Liver (tissue), 9 donors: ENCODE measurements around the gene GRIN3B. TPM values are rescaled to one million over a fixed set of nuclear protein-coding genes. Genes with fewer than 3 reads are reported as not detected.
A peak's percentile ranks its signal among the peaks of the same experiment; 100 is the strongest.
"Not testable (repeated sequence)": the region's sequence is repeated elsewhere in the genome, so short reads cannot be mapped to it uniquely, and the experiment has no call there.

Source experiments
- DNase-seq: peaks from one replicate; pipeline ENCODE4 v3.0.0-alpha.2; 2017; ENCODE audit warnings: low spot score
- H3K27ac ChIP-seq, 2 donors: one replicate each; pipeline ENCODE4 v1.7.0; 2013; ENCODE audit warnings: inconsistent platforms in 2 of 2, low read length in 2 of 2, control low read depth in 1 of 2, low read depth in 1 of 2, mild to moderate bottlenecking in 1 of 2
- H3K27me3 ChIP-seq, 4 donors: one replicate each; pipeline versions ENCODE4 v1.6.1 to v1.7.0; 2013; ENCODE audit warnings: low read length in 3 of 4, inconsistent platforms in 1 of 4, mild to moderate bottlenecking in 1 of 4, moderate library complexity in 1 of 4; ENCODE audit not compliant: control insufficient read depth in 4 of 4, insufficient read depth in 4 of 4
- H3K36me3 ChIP-seq, 4 donors: one replicate each; pipeline versions ENCODE4 v1.6.1 to v1.7.0; 2013; ENCODE audit warnings: low read length in 3 of 4, mild to moderate bottlenecking in 3 of 4, low read depth in 1 of 4, moderate library complexity in 1 of 4; ENCODE audit not compliant: control insufficient read depth in 4 of 4, insufficient read depth in 3 of 4
- H3K4me1 ChIP-seq, 4 donors: one replicate each; pipeline versions ENCODE4 v1.6.1 to v1.7.0; 2013; ENCODE audit warnings: low read length in 3 of 4, mild to moderate bottlenecking in 3 of 4, moderate library complexity in 1 of 4; ENCODE audit not compliant: control insufficient read depth in 4 of 4, insufficient read depth in 4 of 4
- H3K4me3 ChIP-seq, 3 donors: one replicate each; pipeline versions ENCODE4 v1.6.1 to v1.7.0; 2013; ENCODE audit warnings: low read length in 3 of 3, control low read depth in 1 of 3, low read depth in 1 of 3, mild to moderate bottlenecking in 1 of 3
- H3K9ac ChIP-seq, 2 donors: one replicate each; pipeline ENCODE4 v1.7.0; 2013; ENCODE audit warnings: low read length in 2 of 2, mild to moderate bottlenecking in 2 of 2, moderate library complexity in 2 of 2, control low read depth in 1 of 2, low read depth in 1 of 2
- H3K9me3 ChIP-seq, 4 donors: one replicate each; pipeline versions ENCODE4 v1.6.1 to v1.7.0; 2013; ENCODE audit warnings: low read length in 3 of 4; ENCODE audit not compliant: control insufficient read depth in 4 of 4
- EGR1 ChIP-seq, 2 donors: IDR thresholded peaks; 2 replicates each; pipeline ENCODE4 v1.6.1; 2016 to 2018; ENCODE audit warnings: antibody characterized with exemption in 2 of 2, low read depth in 2 of 2
- FOXA1 ChIP-seq: IDR thresholded peaks from 2 replicates; pipeline ENCODE4 v1.6.1; 2016; ENCODE audit warnings: antibody characterized with exemption
- GABPA ChIP-seq, 2 donors: IDR thresholded peaks in 1 of 2; conservative IDR thresholded peaks in 1 of 2; 2 replicates each; pipeline ENCODE4 v1.6.1; 2016; ENCODE audit warnings: antibody characterized with exemption in 2 of 2, mild to moderate bottlenecking in 1 of 2, moderate library complexity in 1 of 2
- HNF4G ChIP-seq: IDR thresholded peaks from 2 replicates; pipeline ENCODE4 v1.6.1; 2016; ENCODE audit warnings: antibody characterized with exemption
- JUND ChIP-seq, 2 donors: IDR thresholded peaks; 2 replicates each; pipeline ENCODE4 v1.6.1; 2016; ENCODE audit warnings: antibody characterized with exemption in 2 of 2
- NR2F2 ChIP-seq: IDR thresholded peaks from 2 replicates; pipeline ENCODE4 v1.6.1; 2016; ENCODE audit warnings: antibody characterized with exemption
- RAD21 ChIP-seq, 2 donors: IDR thresholded peaks; 2 replicates each; pipeline ENCODE4 v1.6.1; 2016; ENCODE audit warnings: antibody characterized with exemption in 2 of 2, mild to moderate bottlenecking in 2 of 2
- REST ChIP-seq: IDR thresholded peaks from 2 replicates; pipeline ENCODE4 v1.6.1; 2016; ENCODE audit warnings: antibody characterized with exemption, mild to moderate bottlenecking
- RXRA ChIP-seq, 2 donors: IDR thresholded peaks; 2 replicates each; pipeline ENCODE4 v1.6.1; 2017 to 2018; ENCODE audit warnings: antibody characterized with exemption in 2 of 2, mild to moderate bottlenecking in 1 of 2
- SP1 ChIP-seq: IDR thresholded peaks from 2 replicates; pipeline ENCODE4 v1.6.1; 2018; ENCODE audit warnings: antibody characterized with exemption, mild to moderate bottlenecking
- YY1 ChIP-seq: IDR thresholded peaks from 2 replicates; pipeline ENCODE4 v1.6.1; 2016; ENCODE audit warnings: antibody characterized with exemption, mild to moderate bottlenecking
- WGBS: extraction: QIAGEN DNeasy Blood & Tissue Kit; methylation state at CpG from one replicate; pipeline ENCODE4 v1.1.7; 2013; 5-methylcytosine and 5-hydroxymethylcytosine counted together
- polyA plus RNA-seq, 2 donors: library from polyadenylated mRNA; stranded (reverse) in 1 of 2; unstranded in 1 of 2; fragments of 200-250 nt in 1 of 2; fragments of >200 nt in 1 of 2; fragmentation: Nextera tagmentation in 1 of 2; extraction: Ambion mirVana in 1 of 2; gene quantifications; one replicate each; pipeline versions ENCODE4 v1.2.1 to v1.2.3, GENCODE V29; 2013 to 2015
- total RNA-seq, 2 donors: library from RNA; depleted of rRNA; stranded (reverse); fragments of >200 nt; gene quantifications; one replicate each; pipeline ENCODE4 v1.2.3, GENCODE V29; 2014
- donor health status: healthy.
- donor health status: healthy.
- donor health status: healthy.
- donor health status: healthy.
- donor health status: healthy.

Gene GRIN3B
- total and polyA plus RNA-seq, 4 donors, result 0.05 TPM; not detected in 3

DNA sequence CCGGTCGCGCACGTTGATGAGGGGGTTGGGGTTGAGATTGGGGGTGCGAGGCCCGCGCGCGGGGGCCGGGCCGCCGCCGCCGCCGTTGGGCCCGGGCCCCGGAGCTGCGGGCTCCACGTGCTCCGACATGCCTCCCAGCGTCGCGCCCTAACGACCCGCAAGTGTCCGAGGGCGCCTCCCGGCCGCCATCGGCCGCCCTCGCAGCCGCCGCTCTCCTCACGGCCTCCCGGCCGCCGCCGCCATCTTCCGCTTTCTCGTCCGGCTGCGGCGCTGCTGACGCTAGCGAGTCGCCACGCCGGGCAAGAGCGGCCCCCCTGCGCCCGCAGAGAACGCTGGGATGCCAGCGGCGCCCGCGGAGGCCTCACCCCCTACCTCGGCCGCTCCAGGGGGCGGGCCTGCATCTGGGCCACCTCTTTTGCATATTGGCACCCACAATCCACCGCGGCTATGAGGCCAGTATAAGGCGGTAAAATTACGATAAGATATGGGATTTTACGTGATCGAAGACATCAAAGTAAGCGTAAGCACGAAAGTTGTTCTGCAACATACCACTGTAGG is 20.7 kb downstream of the GRIN3B start, which contains the start of gene TMEM259:
Gene TMEM259 (minus strand): TSS at position 256 of the 558 bp plus-strand sequence. CDS start 127 bp downstream, at position 129.
- H3K4me3 ChIP-seq, result peak within 1 kb of the TSS; percentile 78 to 97 (median 89)
- no peaks in the 10 kb centered on the region for H3K27me3 ChIP-seq
- DNase-seq, result peak; percentile 96
- H3K9ac ChIP-seq, result peak within 1 kb of the TSS; percentile 86 to 90
- no peaks in the 10 kb centered on the region for H3K9me3 ChIP-seq
- peak within 1 kb of the TSS; percentile 90 to 92 for H3K27ac ChIP-seq
- peaks cover 28 to 44% (median 39%) of the 10 kb centered on the region in 4 donors for H3K4me1 ChIP-seq
- TF ChIP-seq RXRA (IDR thresholded peaks at IDR 0.05) (no peak), JUND (IDR thresholded peaks at IDR 0.05) (no peak), RAD21 (IDR thresholded peaks at IDR 0.05) (peak in 1 of 2 donors; percentile 20), NR2F2 (no peak), HNF4G (no peak), SP1 (no peak), GABPA (IDR thresholded peaks at IDR 0.05 in 1 of 2, conservative IDR thresholded peaks at IDR 0.05 in 1 of 2) (no peak), REST (peak; percentile 24), EGR1 (IDR thresholded peaks at IDR 0.05; ENCODE audit: low read depth in 2 of 2) (no peak), YY1 (peak; percentile 58), FOXA1 (no peak)
- H3K36me3 ChIP-seq, result no peaks in the 10 kb centered on the region
- WGBS, result under 1% methylated on average over 68 of the region's 68 CpGs

DNA sequence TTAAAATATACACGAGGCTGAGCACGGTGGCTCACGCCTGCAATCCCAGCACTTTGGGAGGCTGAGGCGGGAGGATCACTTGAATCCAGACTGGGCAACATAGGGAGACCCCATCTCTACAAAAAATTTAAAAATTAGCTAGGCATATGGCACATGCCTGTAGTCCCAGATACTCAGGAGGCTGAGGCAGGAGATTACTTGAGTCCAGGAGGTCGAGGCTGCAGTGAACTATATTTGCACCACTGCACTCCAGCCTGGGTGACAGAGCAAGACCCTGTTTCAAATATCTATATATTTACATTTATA is 23.6 kb downstream of the GRIN3B start:
- H3K27ac ChIP-seq, result not testable (repeated sequence)
- peaks cover 14 to 27% (median 18%) of the 10 kb centered on the region in 4 donors for H3K4me1 ChIP-seq

GRCh38 chr19:1025080-1025479 is 24.9 kb downstream of the GRIN3B start:
- H3K4me1 ChIP-seq, result peaks cover 5 to 18% (median 7%) of the 10 kb centered on the region in 4 donors
- not testable (repeated sequence) for H3K9ac ChIP-seq, H3K36me3 ChIP-seq, H3K4me3 ChIP-seq, H3K9me3 ChIP-seq, DNase-seq, H3K27ac ChIP-seq, H3K27me3 ChIP-seq
- 89% methylated on average over 6 of the region's 6 CpGs for WGBS

More for the DNA sequence above, 23.6 kb downstream of the GRIN3B start:
- H3K36me3 ChIP-seq, H3K9me3 ChIP-seq, H3K9ac ChIP-seq, H3K27me3 ChIP-seq, H3K4me3 ChIP-seq, DNase-seq: not testable (repeated sequence)
- WGBS, result 83% methylated on average over 5 of the region's 5 CpGs
